Colon (tissue), 2 donors: ENCODE measurements around the gene TH.

Source experiments
- FAIRE-seq: peaks from 2 replicates; lab custom pipeline; 2012; peaks lifted over from hg19 to GRCh38; lab: Jason Lieb, UNC
- donor health status: control.
- donor health status: control.

Gene TH

DNA sequence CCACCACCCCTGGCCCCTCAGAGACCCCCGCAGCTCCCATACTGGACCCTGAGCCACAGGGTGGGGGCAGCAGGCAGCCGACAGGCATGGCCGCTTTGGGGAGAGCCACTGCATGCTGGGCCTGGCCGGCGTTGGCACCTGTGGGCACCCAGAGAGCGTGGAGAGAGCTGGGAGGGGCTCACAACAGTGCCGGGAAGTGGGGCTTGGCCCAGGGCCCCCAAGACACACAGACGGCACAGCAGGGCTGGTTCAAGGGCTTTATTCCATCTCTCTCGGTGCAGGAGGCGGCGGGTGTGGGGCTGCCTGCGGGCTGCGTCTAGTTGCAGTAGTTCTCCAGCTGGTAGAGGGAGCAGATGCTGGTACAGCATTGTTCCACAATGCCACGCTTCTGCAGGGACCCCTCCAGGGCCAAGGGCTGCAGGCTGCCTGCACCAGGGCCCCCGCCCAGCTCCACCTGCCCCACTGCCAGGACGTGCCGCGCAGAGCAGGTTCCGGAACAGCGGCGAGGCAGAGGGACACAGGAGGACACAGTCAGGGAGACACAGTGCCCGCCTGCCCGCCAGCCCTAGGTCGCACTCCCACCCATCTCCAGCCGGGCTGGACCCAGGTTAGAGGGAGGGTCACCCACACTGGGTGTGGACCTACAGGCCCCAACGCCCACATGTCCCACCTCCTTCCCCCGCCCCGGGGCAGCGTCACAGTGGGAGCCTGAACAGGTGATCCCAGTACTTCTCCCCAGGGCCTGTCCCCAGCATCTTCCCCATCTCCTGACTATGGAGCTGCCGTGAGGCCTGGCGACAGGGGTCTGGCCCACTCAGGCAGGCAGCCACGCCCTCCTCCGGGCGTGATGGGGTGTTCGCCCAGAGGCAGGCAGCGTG is 11.8 kb downstream of the TH start:
- FAIRE-seq: no peak

- FAIRE-seq: no peak
Measured at GRCh38 chr11:2158966-2159365, 12.6 kb downstream of the TH start.

- no peak for FAIRE-seq
Measured at GRCh38 chr11:2158296-2158737, 13.3 kb downstream of the TH start.

- FAIRE-seq: no peak
Measured at GRCh38 chr11:2157294-2158040, 14.1 kb downstream of the TH start.

DNA sequence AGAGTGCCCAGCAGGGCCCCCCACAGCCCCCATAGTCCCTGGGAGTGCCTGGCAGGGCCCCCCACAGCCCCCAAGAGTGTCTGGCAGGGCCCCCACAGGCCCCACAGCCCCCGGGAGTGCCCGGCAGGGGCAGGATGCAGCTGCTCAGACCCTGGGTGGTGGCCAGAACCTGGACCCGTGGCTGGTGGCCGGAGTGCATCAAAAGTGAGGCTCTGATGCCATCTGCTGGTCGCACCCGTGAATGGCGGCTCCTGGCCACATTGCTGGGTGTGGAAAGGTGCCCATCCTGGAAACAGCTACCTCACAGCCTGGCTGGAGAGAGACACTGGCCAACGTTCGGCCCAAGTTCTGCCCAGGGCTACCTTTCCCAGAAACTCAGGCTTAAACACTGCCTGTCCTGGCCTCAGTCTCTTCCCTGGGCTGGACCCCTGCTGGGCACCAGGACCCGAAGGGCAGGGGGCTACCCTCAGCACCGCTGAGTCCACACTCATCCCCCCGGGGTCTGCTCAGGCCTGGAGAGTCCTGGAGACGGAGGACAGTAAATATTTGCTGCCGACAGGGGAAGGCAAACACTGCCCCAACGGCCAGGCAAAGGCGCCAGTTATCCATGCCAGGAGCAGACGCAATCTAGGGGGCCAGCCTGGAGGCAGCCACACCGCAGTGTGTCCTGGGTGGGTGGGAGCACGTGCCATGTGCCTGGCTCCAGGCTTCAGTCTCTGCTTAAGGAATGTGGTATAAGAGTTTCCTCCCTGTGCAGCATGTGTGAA is 15.0 kb downstream of the TH start:
- FAIRE-seq: no peak

GRCh38 chr11:2155511-2155910 is 16.1 kb downstream of the TH start:
- no peak for FAIRE-seq

DNA sequence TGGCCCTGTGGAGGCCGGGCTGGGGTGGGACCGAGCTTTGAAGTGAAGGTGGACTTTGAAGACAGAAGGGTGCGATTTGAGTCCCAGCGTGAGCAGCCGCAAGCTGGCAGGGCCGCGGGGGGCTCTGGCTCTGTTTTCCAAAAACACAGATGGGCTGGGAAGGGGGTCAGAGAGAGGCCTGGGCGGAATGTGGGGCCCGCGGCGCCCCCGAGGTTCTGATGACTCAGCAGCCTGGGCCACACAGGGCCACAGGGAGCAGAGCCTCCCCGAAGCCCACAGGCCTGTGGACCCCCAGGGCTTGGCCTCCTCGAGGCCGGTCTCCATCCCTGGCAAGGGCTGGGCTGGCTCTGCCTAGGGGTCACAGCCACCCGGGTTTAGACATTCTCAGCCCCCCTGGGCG is 16.7 kb downstream of the TH start:
- FAIRE-seq: no peak

DNA sequence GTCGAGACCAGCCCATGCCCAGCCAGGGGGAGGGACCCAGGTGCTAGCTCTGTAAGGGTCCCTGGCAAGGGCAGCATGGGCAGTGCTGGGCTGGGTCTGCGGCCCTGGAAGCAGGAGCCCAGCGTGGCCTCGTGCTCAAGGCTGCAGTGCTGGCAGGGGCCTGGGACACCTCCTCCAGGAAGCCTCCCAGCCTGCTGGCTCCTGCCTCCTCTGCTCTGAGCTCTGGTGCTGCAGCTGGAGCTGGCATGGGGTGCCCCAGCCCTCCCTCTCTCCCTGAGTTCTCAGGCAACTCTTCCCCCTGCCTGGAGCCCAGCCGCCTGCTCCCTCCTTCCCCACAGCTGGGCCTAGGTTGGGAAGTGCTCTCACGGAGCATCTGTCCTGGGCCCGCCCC is 17.4 kb downstream of the TH start:
- no peak for FAIRE-seq

- FAIRE-seq: no peak
Measured at GRCh38 chr11:2153581-2154194, 17.9 kb downstream of the TH start.

GRCh38 chr11:2151500-2152257 is 19.9 kb downstream of the TH start:
- no peak for FAIRE-seq

DNA sequence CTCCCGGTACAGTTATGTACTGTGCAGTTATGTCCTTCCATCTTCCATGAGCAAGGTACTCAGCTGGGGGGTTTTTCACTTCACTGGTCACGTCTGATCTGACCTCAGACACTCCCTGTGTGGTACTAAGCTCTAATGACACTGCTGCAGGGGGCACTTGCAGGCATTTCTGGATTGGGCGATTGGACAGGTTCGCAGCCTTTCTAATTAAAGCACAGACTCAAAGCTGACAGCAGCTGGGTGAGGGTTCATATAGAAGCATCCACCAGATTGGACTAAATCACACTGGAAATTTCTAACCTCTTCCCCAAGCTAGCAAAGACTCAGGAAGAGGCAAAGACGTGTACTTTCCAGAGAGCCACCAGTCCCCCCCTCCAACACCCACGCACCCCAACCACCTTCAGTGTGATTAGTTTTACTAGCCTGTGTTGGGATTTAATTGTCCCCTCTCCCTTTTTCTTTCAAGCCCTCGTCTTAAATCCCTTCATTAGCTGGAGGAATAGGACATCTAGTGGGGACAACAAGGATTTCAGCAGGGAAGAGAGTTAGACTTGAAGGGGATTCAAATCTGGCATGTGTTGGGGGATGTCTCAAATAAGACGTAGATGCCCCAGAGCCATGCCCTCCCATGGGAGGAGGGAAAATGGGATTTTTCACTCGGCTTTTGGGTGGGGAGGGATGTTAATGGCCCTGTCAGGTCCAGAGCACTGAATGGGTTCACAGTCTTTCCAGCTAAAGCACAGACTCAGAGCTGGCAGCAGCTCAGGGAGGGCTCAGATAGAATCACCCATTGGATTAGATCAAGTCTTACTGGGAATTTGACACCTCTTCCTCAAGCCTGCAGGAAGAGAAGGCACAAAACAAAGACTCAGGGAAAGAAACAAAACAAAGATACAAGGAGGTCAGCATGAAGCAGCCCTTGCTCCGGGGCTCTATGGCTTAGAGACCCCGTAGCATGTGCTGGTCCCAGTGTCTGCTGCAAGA is 21.5 kb downstream of the TH start:
- FAIRE-seq: no peak

DNA sequence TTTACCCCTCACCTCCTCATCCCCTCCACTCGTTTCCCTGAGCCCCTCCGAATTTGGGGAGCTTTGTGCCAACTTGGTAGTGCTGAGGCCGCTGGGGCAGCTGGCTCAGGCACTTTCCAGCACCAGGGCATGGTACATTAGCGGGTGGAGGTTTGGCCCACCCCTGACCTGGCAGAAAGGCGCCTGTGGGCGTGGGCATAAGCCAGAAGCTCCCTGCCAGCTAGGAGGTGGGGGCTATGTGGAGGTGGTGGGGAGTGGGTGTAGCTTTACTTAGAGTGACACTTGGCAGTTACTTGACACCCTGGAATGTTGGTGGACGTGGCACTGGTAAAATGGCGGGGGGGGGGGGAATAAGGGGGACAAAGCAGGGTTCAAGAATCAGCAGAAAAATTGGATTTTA is 22.2 kb downstream of the TH start:
- FAIRE-seq: no peak

DNA sequence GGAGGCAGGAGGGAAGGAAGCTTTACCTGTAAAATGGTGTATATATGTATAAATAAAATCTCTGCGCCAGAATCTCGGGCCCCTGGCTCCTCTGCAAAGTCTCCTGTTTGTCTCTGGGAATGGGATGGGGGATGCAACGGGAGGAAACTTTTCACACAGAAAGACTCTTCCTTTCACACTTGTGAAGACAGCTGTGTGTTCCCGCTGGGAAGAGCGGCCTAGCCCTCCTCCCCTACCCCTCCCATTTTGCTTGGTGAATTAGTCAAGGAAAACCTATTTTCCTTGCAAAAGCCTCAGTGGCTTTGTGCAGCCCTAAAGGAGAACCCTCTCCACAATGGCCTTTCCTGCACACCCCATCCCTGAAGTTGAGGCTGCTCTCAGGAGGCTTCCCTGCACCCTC is 23.0 kb downstream of the TH start:
- no peak for FAIRE-seq

GRCh38 chr11:2147391-2147790 is 24.2 kb downstream of the TH start:
- no peak for FAIRE-seq

DNA sequence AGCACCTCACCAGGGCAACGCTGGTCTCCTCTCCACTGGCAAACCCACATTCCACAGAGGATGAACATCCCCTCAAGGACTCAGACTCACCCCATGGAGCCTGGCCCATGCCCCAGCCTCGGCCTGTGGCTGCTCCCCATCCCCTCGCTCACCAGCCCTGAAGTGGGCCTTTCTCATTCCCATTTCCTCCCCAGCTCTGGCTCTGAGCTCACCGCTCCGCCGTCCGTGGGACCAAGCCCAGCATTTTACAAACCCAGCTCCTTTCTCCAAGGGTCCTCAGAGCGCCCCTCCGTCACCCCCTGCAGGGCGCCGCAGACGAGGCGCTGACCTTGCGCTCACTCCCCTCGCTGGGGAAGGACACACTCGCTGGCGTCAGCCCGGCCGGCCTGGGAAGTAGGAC is 25.6 kb downstream of the TH start:
- no peak for FAIRE-seq

DNA sequence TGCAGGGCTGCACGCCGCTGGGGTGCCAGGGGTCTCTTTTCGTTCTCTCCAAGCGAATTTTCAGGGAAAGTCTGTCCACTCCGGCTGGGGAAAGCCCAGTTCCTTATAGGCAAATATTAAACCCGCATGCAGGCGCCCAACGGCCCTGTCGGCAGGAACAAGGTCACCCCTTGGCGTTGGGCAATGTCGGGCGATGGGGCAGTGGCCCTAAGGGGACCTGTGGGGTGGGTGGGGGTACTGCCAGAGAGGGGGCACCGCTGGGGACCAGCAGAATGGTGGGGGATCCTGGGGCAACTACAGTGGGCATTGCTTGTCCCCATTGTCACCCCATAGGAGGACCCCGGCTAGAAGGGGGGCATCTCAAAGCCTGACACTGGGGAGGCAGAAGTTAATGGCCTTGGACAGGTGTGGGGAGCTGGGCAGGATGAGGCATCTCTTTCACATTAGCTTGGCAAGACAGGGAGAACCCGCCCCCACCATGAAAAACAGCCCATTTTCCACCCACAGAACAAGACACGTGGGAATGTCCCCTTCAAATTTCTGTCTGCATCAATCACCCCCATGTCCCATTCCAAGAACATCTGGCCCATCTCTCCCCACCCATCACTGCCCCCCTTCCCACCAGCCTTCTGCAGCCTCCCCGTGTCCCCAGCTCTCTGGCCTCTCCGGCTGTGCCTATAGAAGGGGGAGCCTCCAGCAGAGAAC is 26.9 kb downstream of the TH start:
- no peak for FAIRE-seq

DNA sequence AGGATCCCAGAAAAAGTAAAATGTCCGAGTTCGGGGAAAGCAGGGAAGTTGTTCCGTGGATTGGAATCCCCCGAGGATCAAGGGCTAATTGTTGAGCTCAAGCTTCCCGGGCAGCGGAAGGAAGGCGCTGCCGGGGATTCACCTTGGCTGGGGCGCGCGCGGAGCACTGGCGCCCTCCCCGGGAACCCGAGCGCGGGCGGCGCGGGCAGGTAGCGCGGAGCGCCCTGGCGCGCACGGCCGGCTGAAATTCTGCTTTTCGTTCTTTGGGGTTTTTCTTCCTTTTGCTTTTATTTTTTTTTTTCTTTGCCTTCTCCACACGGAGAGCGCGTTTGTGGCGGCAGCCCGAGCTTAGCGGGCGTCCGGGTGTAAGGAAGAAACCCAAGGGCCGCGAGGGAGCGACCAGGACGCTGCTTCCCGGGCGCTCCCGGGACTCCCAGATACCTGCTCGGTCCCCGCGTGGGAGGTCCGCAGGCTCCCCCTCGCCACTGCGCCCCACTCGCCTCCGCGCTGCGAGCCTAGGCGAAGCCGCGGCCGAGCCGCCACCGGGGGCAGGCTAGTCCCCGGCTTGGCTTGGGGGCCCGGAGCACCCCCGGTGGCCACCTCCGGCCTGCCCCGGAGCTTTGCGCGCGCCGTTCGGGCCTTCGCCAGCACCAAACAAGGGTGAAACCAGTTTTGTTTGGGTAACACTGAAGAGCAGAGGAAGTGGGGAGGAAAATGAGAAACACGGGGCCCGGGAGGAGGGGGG is 27.6 kb downstream of the TH start:
- no peak for FAIRE-seq

DNA sequence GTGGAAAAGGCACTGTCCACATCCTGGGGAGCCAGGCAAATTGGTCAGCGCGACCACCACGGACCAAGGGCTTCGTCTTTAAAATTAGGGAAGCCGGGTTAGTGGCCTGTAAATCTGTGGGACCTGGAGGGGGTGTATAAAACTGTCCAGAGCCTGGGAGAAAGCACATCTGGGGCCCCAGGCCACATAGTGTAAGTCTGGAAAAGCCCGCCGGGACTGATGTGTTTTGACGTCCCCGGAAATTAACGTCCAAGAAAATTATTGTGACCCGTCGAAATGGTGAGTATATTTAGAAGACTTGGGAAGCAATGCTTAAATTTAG is 28.2 kb downstream of the TH start:
- FAIRE-seq: no peak

GRCh38 chr11:2142762-2143202 is 28.8 kb downstream of the TH start:
- FAIRE-seq: no peak
